GM11168 (cell line): Measurements from ENCODE around the gene FANCI.
"Not testable (repeated sequence)": the region's sequence is repeated elsewhere in the genome, so short reads cannot be mapped to it uniquely, and the experiment has no call there.

Source experiments
- in situ Hi-C: fragments of 300-500 bp; cut with MboI; formaldehyde crosslinking; loops from one replicate; pipeline ENCODE4 v1.12.0; 2022; ENCODE audit warnings: low sequenced_read_pairs; ENCODE audit not compliant: unreplicated experiment

FANCI gene

DNA sequence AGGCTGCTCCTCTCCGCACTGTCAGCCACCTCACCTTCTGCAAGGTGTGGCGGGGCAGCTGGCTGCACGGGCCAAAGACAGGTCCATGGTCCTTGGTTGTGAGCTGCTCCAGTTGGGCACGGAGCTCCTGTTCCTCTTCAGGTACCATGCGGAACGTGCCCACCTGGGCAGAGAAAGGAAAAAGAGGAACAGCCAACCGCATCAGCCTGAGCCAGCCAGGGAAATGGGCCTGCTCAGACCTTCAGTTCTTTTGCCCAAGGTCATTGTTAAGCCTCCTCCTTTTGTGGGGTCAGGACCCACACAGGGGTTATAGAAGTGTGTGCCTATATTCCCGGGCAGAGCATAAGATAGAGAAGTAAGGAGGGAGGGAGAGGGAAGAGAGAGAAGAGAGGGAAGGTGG is 25.2 kb upstream of the FANCI start:
- in situ Hi-C loops, result no loop called here

DNA sequence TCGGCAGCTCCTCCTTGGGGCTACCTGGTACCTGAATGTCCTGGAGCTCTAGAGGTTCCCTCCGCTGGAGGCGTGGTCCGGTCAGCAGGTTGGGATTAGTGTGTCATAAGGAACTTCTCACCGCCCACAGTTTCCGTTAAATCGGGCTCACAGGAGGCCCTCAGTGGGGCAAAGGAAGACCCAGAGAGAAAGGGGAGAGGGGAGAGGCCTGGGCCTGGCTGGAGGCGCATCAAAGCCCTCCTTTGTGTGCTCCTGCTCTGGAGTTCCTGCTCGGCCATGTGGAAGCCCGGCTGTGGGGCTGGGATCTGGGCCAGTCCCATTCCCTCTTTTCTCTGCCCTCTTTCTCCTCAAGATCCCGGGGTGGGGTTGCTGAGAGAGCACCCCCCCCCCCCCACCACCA is 22.2 kb upstream of the FANCI start, which contains the start of gene RLBP1:
RLBP1 (minus strand) TSS at position 37 of the 400 bp plus-strand sequence. CDS start 2,604 bp downstream, outside the sequence.
- in situ Hi-C loops, result no loop called here

DNA sequence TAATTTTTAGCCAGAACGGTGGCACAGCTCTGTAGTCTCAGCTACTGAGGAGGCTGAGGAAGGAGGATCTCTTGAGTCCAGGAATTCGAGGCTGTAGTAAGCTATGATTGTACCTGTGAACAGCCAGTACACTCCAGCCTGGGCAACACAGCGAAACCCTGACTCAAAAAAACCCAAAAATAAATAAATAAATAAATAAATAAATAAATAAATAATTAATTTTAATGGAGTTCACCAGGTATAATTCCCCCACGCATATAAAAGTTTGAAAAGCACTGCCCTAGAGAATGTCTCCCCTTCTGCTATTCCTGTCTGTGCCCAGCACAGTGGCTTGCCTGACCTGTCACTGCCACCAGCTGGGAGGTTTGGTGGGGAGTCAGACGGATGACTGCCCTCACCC is 18.2 kb upstream of the FANCI start:
- in situ Hi-C loops, result no loop called here

DNA sequence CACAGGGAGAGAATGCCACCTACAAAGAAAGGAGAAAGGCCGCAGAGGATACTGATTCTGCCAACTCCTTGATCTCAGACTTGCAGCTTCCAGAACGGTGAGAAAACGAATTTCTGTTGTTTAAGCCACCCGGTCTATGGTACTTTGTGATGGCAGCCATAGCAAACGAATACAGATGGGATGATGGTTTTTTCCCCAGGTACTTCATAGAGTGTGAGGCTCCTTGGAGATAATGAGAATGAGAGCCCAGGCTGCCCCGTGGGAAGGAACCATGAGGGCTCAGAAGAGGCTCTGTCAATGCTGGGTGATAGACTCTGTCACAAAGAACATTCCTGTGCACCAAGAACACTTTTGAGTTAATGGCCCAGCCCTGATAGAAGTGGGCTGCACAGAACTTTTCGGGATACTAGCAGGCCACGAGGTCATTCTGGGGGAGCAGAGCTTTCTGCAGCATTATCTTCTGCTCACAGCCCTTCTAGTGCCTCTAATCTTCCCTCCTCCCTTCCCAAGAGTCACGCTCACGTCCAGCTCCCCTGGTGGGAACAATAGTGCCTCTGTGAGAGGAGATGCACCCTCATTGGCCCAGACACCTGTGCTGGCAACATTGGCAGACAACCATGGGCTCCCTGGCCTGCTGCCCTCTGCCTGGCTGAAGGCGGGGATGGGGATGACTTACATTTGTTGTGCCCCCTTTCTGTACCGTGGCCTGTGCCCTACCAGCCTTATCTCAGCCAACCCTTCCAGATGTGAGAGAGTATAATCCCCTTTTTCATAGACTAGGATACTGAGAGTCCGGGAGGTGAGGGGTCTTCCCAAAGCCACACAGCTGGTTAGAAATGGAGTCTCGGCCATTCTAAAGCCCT is 17.2 kb upstream of the FANCI start:
- in situ Hi-C loops, result no loop called here

DNA sequence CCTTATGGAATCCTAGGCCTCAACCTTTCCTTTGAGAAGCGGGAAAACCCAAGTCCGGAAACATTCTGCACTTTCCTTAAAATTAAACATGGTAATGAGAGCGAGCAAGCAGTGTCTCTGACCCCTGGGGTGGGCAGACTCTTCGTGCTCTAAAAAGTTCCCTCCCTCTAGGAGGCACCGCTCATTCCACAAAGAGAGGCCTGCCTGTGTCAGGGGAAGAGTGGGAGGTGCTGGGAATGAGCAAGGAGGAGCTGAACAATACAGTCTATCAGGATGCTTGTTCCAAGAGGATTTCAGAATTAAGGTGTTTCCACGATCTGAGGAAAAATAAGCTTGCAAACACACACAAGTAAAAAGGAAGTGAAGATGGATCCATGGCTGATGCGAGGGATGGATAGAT is 16.4 kb upstream of the FANCI start:
- in situ Hi-C loops, result no loop called here

DNA sequence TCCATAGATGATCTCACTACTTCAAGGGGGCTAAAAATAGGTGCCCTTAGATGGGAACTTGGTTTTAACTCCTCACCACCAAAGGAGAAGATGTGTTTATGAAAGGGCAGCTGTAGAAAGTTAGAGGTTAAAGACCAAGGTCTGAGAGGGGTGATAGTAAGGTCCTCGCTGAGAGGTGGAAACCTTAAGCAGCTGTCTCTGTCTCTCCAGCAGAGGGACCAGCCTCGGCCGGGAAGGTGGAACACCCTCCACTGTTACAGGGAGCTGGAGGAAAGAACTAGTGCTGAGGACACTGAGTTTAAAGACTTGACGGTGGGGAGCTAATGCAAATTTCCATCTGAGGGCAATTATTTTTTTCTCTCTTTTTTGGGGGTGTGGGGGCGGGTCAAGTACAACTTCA is 13.5 kb upstream of the FANCI start:
- in situ Hi-C loops, result no loop called here

DNA sequence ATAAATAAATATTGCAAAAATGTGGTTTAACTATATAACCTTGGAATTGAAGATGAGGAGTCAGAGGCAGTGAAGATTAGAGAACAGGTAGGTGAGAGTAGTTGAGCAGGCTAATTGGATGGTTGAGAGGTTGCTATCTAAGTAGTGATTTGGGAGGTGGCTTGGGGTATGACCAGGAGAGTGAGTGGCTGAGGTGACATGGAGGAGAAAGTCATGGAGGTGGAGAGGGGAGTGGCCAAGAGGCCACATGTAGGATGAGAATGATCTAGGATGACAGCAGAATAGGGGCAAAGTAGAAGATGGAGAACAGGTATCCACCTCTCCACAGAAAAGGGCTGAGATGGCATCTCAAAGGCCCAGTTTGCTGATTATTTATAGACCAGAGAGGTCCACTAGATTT is 11.9 kb upstream of the FANCI start:
- in situ Hi-C loops, result no loop called here

DNA sequence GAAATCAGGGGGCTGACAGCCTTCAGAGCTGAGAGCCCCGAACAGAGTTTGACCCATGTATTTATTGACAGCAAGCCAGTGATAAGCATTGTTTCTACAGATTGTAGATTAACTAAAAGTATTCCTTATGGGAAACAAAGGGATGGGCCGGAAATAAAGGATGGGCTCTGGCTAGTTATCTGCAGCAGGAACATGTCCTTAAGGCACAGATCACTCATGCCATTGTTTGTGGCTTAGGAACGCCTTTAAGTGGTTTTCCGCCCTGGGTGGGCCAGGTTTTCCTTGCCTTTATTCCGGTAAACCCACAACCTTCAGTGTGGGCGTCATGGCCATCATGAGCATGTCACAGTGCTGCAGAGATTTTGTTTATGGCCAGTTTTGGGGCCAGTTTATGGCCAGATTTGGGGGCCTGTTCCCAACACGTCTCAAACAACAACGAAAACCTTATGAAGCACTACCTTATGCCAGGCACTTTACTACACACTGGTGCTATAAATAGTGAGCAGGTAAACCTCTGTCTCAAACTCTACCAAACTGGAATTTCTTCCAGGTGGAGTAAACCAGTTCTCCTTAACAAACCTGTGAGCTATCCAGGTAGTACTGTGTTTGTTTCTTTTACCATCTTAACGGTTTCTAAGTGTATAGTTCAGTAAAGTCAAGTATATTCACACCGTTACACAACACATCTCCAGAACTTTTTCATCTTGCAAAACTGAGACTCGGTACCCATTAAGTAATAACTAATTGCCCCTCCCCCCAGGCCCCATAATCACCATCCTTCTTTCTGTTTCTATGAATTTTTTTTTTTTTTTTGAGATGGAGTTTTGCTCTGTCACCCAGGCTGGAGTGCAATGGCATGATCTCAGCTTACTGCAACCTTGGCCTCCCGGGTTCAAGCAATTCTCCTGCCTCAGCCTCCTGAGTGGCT is 3.6 kb upstream of the FANCI start:
- in situ Hi-C loops, result not testable (repeated sequence)

DNA sequence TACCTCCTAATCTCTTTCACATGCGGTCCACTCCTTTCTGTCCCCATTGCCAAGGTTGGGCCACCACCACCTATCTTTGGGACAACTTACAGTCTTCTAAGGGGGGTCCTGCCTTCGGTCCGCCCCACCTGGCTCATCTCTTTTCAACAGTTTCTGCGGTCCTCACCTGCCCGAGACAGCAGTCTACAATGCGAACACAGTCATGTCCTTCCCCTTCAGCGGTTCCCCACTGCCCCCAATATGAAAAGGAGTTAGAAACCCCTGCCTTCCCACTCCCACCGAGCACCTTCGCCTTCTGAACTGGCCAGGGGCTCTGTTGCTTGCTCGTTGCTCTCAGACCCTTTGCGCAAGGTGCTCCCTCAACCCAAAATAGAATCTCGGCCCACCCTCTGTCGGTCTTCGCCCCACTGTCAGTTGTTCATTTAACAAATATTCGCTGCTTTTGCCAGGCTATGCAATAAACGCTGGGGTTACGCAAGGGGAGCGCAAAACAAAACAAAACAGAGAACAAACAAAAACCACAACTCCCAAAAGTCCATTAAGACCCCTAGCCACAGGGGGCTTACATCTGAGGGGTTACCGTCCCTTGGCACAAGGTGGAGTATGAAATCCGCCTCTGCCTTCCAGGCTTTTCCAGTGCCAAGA is 611 bp upstream of the FANCI start:
- in situ Hi-C loops, result no loop called here

DNA sequence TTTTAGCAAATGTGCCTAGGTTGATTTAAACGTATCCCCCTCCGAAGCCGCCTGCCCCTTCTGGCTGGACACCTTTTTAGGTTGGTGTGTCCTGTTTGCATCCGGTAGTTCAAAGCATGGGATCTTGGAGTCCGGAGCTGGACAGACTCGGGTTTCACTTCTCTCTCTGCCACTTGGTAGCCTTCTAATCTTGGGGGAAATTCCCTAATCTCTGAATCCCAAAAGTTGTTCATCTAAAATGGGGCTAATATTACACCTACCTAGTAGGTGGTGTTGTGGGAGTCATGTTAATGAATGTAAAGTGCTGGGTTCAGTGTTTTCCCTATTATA is 760 bp downstream of the FANCI start:
- in situ Hi-C loops, result no loop called here

DNA sequence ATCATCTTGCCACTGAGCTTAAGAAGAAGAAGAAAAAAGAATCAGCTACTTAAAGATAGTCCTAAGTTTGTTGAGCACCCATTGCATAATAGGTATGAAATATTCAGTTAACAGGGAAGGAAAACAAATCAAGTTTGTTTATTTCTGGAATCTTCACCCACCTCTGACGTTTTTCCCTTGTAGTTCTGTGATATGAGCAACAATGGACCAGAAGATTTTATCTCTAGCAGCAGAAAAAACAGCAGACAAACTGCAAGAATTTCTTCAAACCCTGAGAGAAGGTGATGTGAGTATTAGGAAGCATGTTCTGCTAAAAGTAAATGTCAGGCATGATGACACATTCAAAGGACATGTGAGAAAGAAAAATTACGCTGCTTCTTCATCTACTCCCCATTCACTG is 3.7 kb downstream of the FANCI start:
- in situ Hi-C loops, result no loop called here

DNA sequence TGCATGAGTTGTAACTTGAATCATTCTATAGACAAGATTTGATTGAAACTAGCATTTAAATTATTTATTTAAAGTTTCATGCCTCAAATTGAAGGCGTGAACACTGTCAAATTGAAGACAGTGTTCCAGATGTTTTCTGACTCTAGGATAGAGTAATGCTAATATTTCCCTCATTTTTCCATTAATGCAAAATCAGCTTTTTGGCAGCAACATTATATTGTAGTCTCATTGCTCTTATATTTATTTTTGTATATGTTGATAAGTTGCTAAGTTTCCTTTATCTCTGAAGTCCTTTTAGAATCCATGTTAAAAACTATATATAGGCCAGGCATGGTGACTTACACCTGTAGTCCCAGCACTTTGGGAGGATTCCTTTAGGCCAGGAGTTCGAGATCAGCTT is 4.8 kb downstream of the FANCI start:
- in situ Hi-C loops, result no loop called here

DNA sequence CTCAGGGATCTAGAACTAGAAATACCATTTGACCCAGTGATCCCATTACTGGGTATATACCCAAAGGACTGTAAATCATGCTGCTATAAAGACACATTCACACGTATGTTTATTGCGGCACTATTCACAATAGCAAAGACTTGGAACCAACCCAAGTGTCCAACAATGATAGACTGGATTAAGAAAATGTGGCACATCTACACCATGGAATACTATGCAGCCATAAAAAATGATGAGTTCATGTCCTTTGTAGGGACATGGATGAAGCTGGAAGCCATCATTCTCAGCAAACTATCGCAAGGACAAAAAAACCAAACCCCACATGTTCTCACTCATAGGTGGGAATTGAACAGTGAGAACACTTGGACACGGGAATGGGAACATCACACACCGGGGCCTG is 6.4 kb downstream of the FANCI start:
- in situ Hi-C loops, result not testable (repeated sequence)

DNA sequence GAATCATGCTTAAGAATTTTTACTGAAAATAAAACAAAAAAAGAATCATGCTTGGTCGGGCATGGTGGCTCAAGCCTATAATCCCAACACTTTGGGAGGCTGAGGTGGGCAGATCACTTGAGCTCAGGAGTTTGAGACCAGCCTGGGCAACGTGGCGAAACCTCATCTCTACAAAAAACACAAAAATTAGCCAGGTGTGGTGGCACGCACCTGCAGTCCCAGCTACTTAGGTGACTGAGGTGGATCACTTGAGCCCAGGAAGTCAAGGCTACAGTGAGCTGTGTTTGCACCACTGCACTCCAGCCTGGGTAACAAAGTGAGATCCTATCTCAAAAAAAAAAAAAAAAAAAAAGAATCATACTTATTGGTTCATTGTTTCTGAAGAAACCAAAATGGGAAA is 33.5 kb downstream of the FANCI start:
- in situ Hi-C loops, result not testable (repeated sequence)

DNA sequence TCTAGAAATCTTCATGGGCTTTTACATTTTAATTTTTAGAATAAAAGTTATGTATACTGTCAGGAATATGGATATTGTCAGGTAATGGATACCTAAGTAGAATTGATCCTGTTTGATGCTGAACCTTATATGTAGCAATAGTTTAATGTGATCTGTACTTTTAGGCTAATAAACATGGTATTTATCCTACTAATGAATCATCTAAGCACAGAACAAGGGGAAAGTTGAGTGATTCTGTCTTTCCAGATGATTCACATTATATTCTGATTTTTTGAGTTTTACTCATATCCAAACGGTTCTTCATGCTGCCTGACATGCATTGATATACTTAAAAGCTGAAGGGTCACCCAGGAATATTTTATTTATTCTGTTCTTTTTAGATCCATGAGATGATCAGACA is 34.5 kb downstream of the FANCI start:
- in situ Hi-C loops, result no loop called here

DNA sequence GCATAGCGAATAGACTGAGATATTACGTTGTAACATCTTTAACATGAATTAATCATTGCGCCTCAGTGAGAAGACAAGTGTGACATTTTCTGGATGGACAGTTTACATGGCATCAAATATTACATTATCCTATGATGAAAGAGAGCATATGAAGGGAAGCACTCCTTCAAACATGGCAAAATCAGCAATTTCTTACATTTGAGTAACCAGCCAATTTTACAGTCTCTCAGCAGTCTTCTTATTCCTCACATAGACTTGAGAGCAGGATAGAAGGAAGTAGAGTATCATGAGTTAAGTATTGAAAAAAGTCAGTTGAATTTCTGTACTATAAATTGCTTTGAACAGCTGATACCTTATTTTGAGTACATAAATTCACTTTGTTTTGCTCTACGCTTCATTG is 38.9 kb downstream of the FANCI start:
- in situ Hi-C loops, result no loop called here

DNA sequence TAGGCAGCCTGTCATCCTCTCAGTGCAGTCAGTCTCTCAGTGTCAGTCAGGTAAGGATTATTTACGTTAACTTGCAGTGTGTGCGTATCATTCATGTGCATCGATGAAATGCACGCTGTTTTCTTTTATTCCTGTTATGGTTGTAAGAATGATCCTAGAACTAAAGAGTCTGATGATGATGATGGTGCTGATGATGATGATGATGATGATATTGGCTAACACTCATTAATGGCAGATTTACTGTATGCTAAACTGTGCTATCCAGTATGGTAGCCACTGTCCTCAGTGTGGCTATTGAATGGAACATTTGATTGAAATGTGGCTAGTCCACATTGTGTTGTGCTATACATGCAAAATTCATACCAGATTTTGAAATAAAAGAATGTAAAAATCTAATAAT is 39.4 kb downstream of the FANCI start:
- in situ Hi-C loops, result no loop called here

DNA sequence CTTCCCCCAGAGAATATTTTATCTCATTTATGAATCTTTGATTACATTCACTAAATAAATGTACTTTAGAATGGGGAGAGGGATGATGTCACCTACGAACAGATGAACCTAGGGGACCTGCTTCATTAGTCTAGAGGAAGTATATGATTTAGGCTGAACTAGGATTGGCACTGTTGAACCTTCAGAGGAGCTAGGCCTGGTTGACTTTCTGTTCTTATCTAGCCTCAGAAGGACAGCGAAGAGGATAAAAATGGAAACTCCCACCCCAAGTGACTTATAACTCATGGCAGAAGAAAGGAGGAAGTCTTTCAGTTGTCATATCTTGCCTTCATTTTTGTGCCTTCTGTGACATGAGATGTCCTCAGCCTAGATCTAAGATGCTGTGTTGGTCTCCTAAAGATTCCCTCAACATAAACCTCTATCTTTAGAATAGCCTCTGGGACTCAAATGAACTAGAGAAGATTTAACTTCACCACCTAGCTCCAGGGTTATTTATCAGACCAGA is 48.2 kb downstream of the FANCI start:
- in situ Hi-C loops, result no loop called here

DNA sequence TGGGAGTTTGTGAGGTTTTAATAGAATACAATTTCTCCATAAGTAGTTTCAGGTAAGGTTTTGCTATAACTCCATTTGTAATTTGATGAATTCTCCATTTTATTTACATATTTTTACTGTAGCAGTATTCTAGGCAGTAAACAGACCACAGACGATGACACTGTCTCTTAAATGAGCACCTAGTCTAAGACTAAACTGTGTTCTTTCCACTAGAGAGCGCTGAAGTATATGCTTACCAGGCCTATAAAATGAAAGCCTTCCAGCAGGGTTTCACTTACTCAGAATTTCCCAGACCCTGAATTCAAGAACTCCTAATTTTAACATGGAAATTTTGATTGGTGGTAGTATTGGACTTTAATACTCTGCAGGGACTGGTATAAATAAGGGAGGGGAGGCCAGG is 49.2 kb downstream of the FANCI start:
- in situ Hi-C loops, result no loop called here

DNA sequence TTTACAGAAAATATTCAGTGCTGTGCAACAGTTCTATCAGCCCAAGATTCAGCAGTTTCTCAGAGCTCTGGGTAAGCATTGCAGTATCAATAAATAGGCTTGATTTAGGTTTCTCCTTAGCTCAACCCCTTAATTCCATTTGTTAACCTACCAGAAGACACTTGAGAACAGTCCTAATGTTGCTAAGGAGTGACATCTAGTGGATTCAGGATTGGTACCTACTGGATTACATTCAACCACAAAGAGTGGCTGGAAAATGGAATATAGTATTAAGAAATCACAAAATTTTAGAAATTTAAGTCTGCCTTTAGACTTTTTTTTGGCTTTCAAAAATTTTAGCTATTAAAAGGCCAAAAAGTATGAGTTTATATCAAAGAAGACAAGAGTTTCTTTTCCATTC is 56.1 kb downstream of the FANCI start:
- in situ Hi-C loops, result no loop called here
